HL-60 (cell line): Measurements from ENCODE around the gene LNPK.

Experiments
- DNase-seq, 2 experiments: peaks; one replicate each; pipeline ENCODE4 v3.0.0-alpha.2; 2010 to 2020; ENCODE audit warnings: low read depth in 1 of 2, low spot score in 1 of 2
- H3K27ac ChIP-seq: fragments of 250-450 bp; sonication (Bioruptor Pico); replicated peaks from 2 replicates; pipeline ENCODE4 v1.5.1; 2020; ENCODE audit warnings: mild to moderate bottlenecking, moderate library complexity
- H3K27me3 ChIP-seq: fragments of 250-450 bp; sonication (Bioruptor Pico); 2 replicates; pipeline ENCODE4 v1.5.1; 2021; ENCODE audit warnings: mild to moderate bottlenecking, moderate library complexity; ENCODE audit not compliant: insufficient read depth, poor library complexity, severe bottlenecking
- H3K4me3 ChIP-seq: replicated peaks from 2 replicates; pipeline ENCODE4 v1.5.1; 2011; ENCODE audit warnings: mild to moderate bottlenecking, control low read depth, low read length; ENCODE audit not compliant: insufficient read depth
- GABPA ChIP-seq: IDR thresholded peaks from 2 replicates; pipeline ENCODE4 v1.6.1; 2012; ENCODE audit warnings: low read depth
- POLR2AphosphoS5 ChIP-seq: IDR thresholded peaks from 2 replicates; pipeline ENCODE4 v1.6.1; 2012; ENCODE audit warnings: low read depth
- SPI1 ChIP-seq: IDR thresholded peaks from 2 replicates; pipeline ENCODE4 v1.6.1; 2012; ENCODE audit warnings: low read depth, mild to moderate bottlenecking, borderline replicate concordance
- TF ChIP-seq, protein P1 (sequence below): IDR thresholded peaks from one replicate; pipeline ENCODE4 v1.5.1; 2011; ENCODE audit warnings: low read length, control low read depth, inconsistent platforms; ENCODE audit not compliant: insufficient read depth
- TF ChIP-seq, protein P2 (sequence below): IDR thresholded peaks from 2 replicates; pipeline ENCODE4 v1.6.1; 2012; ENCODE audit warnings: low read depth; ENCODE audit not compliant: insufficient replicate concordance

Gene LNPK

DNA sequence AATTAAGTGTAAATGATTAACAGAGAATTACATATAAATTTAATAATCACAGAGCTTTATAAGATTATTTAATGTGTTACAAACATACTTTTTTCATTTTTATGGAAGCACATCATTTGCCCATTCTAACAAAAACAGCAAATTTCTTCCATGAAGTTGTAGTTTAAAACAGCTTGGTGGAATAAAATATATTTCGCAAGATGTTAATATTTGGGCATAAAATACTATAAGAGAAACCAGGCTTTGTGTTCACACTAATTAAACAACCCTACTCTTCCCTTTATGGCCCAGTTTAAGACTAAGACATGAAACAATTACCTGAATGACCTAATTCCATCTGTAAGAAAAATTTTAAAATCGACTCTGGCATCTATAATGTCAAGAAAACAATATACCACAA is 69.4 kb downstream of the LNPK start:
- TF ChIP-seq, protein P1, sequence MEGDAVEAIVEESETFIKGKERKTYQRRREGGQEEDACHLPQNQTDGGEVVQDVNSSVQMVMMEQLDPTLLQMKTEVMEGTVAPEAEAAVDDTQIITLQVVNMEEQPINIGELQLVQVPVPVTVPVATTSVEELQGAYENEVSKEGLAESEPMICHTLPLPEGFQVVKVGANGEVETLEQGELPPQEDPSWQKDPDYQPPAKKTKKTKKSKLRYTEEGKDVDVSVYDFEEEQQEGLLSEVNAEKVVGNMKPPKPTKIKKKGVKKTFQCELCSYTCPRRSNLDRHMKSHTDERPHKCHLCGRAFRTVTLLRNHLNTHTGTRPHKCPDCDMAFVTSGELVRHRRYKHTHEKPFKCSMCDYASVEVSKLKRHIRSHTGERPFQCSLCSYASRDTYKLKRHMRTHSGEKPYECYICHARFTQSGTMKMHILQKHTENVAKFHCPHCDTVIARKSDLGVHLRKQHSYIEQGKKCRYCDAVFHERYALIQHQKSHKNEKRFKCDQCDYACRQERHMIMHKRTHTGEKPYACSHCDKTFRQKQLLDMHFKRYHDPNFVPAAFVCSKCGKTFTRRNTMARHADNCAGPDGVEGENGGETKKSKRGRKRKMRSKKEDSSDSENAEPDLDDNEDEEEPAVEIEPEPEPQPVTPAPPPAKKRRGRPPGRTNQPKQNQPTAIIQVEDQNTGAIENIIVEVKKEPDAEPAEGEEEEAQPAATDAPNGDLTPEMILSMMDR, result no peak
- no peak for DNase-seq
- Histone ChIP-seq H3K27ac (no peak overlapping the region), H3K27me3 (no peaks in the 10 kb centered on the region), H3K4me3 (no peak overlapping the region)

DNA sequence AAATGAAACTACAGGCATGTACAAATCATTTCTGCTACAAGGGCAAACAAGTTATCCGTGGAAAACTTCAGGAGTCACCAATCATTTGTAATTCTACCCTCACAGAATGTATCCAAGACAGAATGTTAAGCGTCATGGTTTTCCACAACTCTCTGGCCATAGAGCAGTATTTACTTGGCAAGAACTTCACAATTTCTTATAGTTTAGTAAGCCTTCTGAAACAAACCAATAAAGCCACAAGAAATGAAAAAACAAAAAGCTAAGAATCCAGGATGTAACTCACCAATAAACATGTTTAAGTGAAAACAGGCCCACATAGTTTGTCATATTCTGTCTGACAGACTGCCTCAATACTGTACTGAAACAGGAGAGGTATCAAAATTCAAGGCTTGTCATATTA is 70.3 kb downstream of the LNPK start:
- no peak for TF ChIP-seq POLR2AphosphoS5
- no peak for TF ChIP-seq SPI1
- no peak for TF ChIP-seq GABPA
- TF ChIP-seq, protein P2, sequence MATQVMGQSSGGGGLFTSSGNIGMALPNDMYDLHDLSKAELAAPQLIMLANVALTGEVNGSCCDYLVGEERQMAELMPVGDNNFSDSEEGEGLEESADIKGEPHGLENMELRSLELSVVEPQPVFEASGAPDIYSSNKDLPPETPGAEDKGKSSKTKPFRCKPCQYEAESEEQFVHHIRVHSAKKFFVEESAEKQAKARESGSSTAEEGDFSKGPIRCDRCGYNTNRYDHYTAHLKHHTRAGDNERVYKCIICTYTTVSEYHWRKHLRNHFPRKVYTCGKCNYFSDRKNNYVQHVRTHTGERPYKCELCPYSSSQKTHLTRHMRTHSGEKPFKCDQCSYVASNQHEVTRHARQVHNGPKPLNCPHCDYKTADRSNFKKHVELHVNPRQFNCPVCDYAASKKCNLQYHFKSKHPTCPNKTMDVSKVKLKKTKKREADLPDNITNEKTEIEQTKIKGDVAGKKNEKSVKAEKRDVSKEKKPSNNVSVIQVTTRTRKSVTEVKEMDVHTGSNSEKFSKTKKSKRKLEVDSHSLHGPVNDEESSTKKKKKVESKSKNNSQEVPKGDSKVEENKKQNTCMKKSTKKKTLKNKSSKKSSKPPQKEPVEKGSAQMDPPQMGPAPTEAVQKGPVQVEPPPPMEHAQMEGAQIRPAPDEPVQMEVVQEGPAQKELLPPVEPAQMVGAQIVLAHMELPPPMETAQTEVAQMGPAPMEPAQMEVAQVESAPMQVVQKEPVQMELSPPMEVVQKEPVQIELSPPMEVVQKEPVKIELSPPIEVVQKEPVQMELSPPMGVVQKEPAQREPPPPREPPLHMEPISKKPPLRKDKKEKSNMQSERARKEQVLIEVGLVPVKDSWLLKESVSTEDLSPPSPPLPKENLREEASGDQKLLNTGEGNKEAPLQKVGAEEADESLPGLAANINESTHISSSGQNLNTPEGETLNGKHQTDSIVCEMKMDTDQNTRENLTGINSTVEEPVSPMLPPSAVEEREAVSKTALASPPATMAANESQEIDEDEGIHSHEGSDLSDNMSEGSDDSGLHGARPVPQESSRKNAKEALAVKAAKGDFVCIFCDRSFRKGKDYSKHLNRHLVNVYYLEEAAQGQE, result no peak
- TF ChIP-seq, protein P1, result no peak

GRCh38 chr2:175930504-175930903 is 71.6 kb downstream of the LNPK start:
- TF ChIP-seq SPI1, result no peak
- TF ChIP-seq POLR2AphosphoS5, result no peak
- TF ChIP-seq, protein P2, result no peak
- no peak for TF ChIP-seq GABPA
- TF ChIP-seq, protein P1, result no peak
- no peaks in the 10 kb centered on the region for H3K27me3 ChIP-seq
- no peak overlapping the region for H3K27ac ChIP-seq
- no peak for DNase-seq
- no peak overlapping the region for H3K4me3 ChIP-seq

More for the DNA sequence above, 70.3 kb downstream of the LNPK start:
- Histone ChIP-seq H3K27ac (no peak overlapping the region), H3K4me3 (no peak overlapping the region), H3K27me3 (no peaks in the 10 kb centered on the region)
- no peak for DNase-seq

GRCh38 chr2:175929850-175930249 is 72.2 kb downstream of the LNPK start:
- Histone ChIP-seq H3K4me3 (no peak overlapping the region), H3K27ac (no peak overlapping the region), H3K27me3 (no peaks in the 10 kb centered on the region)
- DNase-seq, result no peak
- no peak for TF ChIP-seq GABPA
- TF ChIP-seq, protein P2, result no peak
- no peak for TF ChIP-seq SPI1
- TF ChIP-seq, protein P1, result no peak
- no peak for TF ChIP-seq POLR2AphosphoS5
